Measurements from ENCODE around the gene BTLA.

Gene BTLA, protein sequence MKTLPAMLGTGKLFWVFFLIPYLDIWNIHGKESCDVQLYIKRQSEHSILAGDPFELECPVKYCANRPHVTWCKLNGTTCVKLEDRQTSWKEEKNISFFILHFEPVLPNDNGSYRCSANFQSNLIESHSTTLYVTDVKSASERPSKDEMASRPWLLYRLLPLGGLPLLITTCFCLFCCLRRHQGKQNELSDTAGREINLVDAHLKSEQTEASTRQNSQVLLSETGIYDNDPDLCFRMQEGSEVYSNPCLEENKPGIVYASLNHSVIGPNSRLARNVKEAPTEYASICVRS

DNA sequence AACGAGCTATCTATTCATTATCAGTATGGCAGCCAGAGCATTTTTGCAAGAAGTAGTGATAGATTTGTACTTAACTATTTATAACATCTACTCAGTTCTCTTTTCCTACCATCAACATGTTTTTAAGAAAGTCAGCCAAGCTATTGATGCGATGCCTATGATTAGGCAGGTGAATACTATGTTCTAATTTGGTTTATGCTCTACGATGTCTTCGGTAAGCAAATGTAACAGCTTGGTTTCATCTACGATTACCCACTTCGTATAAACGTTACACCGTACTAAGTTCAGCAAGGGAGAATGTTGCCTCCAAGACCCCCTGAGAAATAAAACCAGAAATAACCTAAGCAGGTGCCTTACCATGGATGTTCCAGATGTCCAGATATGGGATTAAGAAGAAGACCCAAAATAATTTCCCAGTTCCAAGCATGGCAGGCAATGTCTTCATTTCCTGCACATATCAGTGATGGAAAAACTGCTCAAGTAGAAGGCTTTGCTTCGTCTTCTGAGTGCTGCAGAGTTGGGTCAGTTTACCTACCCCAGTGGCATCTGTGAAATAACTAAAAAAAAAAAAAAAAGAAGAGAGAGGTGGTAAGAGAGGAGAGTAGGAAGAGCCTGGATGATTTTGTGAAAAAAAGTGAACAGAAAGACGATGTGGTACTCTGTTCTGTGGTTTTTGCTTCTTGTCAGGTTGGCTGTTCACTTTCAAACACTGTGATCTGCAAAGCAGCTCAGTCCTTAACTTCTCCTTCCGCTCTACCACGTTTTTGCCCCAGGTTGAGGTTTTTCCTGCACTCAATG, at the start of gene BTLA:
Gene BTLA (minus strand): TSS at position 559 of the 798 bp plus-strand sequence. CDS start 114 bp downstream, at position 445.
- Histone ChIP-seq H3K4me2 (ENCODE audit: low read depth, low read length, poor library complexity, severe bottlenecking) (peak within 1 kb of the TSS; percentile 17), H3F3A (ENCODE audit: low read depth) (no peaks in the 10 kb centered on the region), H3K9me2 (replicated peaks; ENCODE audit: low read depth, low read length) (no peaks in the 10 kb centered on the region), H2AFZ (ENCODE audit: low read length) (no peak within 1 kb of the TSS), H3K36me3 (ENCODE audit: insufficient read depth, low read length) (no peaks in the 10 kb centered on the region), H3K9me3 (ENCODE audit: insufficient read depth, low read depth, low read length) (no peaks in the 10 kb centered on the region), H3K4me3 (ENCODE audit: low read length, poor library complexity, severe bottlenecking) (no peak within 1 kb of the TSS), H3K27me3 (ENCODE audit: insufficient read depth, low read length, poor library complexity, severe bottlenecking) (no peaks in the 10 kb centered on the region), H4K20me1 (ENCODE audit: insufficient read depth, low read length, poor library complexity, severe bottlenecking) (no peaks in the 10 kb centered on the region), H3K79me2 (ENCODE audit: insufficient read depth, low read length) (no peaks in the 10 kb centered on the region), H3K4me1 (ENCODE audit: insufficient read depth, low read length, poor library complexity, severe bottlenecking) (peaks cover 12% of the 10 kb centered on the region), H3K9ac (ENCODE audit: low read depth, low read length, poor library complexity, severe bottlenecking) (no peak within 1 kb of the TSS)
- TF ChIP-seq EZH2phosphoT487 (IDR thresholded peaks at IDR 0.05; ENCODE audit: borderline replicate concordance), result no peak
- no peak for TF ChIP-seq CTCF (conservative IDR thresholded peaks at IDR 0.05; ENCODE audit: low read length)

- Histone ChIP-seq H3F3A (ENCODE audit: low read depth) (no peaks in the 10 kb centered on the region), H3K4me1 (ENCODE audit: insufficient read depth, low read length, poor library complexity, severe bottlenecking) (no peaks in the 10 kb centered on the region), H3K36me3 (ENCODE audit: insufficient read depth, low read length) (peaks cover 84% of the 10 kb centered on the region; the same call in 1 of the 2 replicates), H2AFZ (ENCODE audit: low read length) (no peak overlapping the region), H3K9me3 (ENCODE audit: insufficient read depth, low read depth, low read length) (no peaks in the 10 kb centered on the region), H3K9ac (ENCODE audit: low read depth, low read length, poor library complexity, severe bottlenecking) (no peak overlapping the region), H4K20me1 (ENCODE audit: insufficient read depth, low read length, poor library complexity, severe bottlenecking) (no peaks in the 10 kb centered on the region), H3K27me3 (ENCODE audit: insufficient read depth, low read length, poor library complexity, severe bottlenecking) (no peaks in the 10 kb centered on the region), H3K9me2 (replicated peaks; ENCODE audit: low read depth, low read length) (no peaks in the 10 kb centered on the region), H3K79me2 (ENCODE audit: insufficient read depth, low read length) (peaks cover 14% of the 10 kb centered on the region; the same call in 1 of the 2 replicates), H3K4me2 (ENCODE audit: low read depth, low read length, poor library complexity, severe bottlenecking) (no peak overlapping the region), H3K4me3 (ENCODE audit: low read length, poor library complexity, severe bottlenecking) (no peak overlapping the region)
- TF ChIP-seq EZH2phosphoT487 (IDR thresholded peaks at IDR 0.05; ENCODE audit: borderline replicate concordance) (no peak), CTCF (conservative IDR thresholded peaks at IDR 0.05; ENCODE audit: low read length) (no peak)
Observed at GRCh38 chr3:112546216-112546759, 47.0 kb upstream of the BTLA start.

DNA sequence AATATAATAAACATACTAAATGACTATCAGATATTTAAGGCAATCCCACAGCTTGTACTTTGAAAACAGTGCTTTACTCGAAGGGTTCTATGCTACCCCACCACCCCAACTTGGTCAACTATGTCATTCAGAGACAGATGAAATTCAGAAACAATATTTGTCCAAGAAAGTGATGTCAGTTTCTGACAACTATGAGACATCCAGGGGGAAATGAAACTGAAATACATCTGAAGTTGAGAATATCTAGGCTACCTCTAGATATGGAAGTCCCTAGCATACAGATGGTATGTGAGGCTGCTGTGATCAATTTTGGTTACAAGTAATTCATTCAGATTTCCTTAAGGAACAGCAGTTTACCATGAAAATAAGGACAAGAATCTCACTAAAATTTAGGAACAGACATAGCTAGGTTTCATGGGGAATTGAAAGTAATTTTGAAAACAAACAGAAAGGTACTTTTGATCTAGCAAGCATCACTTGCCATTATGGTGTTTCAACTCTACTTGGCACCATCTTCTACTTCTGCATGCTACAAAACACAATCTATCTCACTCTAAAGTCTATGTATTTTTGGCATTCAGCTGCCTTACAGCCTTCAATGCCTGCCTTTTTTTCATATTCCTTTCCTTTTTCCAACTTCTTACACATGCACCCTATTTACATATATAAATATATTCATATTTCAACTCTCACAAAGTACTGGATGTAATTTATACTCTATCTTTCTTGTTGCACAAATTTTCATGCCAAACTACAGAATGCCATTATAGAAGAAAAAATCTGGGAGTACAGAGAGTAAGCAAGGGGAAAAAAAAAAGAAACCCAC, 40.8 kb upstream of the BTLA start:
- Histone ChIP-seq H3F3A (ENCODE audit: low read depth) (no peaks in the 10 kb centered on the region), H3K9me3 (ENCODE audit: insufficient read depth, low read depth, low read length) (no peaks in the 10 kb centered on the region), H4K20me1 (ENCODE audit: insufficient read depth, low read length, poor library complexity, severe bottlenecking) (no peaks in the 10 kb centered on the region), H3K4me1 (ENCODE audit: insufficient read depth, low read length, poor library complexity, severe bottlenecking) (no peaks in the 10 kb centered on the region), H3K79me2 (ENCODE audit: insufficient read depth, low read length) (no peaks in the 10 kb centered on the region), H3K4me2 (ENCODE audit: low read depth, low read length, poor library complexity, severe bottlenecking) (no peak overlapping the region), H3K4me3 (ENCODE audit: low read length, poor library complexity, severe bottlenecking) (no peak overlapping the region), H3K9me2 (replicated peaks; ENCODE audit: low read depth, low read length) (no peaks in the 10 kb centered on the region), H3K9ac (ENCODE audit: low read depth, low read length, poor library complexity, severe bottlenecking) (no peak overlapping the region), H3K36me3 (ENCODE audit: insufficient read depth, low read length) (peaks cover 77% of the 10 kb centered on the region; the same call in 1 of the 2 replicates), H3K27me3 (ENCODE audit: insufficient read depth, low read length, poor library complexity, severe bottlenecking) (no peaks in the 10 kb centered on the region), H2AFZ (ENCODE audit: low read length) (no peak overlapping the region)
- no peak for TF ChIP-seq CTCF (conservative IDR thresholded peaks at IDR 0.05; ENCODE audit: low read length)
- no peak for TF ChIP-seq EZH2phosphoT487 (IDR thresholded peaks at IDR 0.05; ENCODE audit: borderline replicate concordance)

Data from Loucy (cell line).